ENCODE data around the gene TUBGCP6. TPM values are rescaled to one million over a fixed set of nuclear protein-coding genes. Genes with fewer than 3 reads are reported as not detected.

Gene TUBGCP6
- polyA plus RNA-seq, 1 donor from 2014 or later = 74.5 TPM

DNA sequence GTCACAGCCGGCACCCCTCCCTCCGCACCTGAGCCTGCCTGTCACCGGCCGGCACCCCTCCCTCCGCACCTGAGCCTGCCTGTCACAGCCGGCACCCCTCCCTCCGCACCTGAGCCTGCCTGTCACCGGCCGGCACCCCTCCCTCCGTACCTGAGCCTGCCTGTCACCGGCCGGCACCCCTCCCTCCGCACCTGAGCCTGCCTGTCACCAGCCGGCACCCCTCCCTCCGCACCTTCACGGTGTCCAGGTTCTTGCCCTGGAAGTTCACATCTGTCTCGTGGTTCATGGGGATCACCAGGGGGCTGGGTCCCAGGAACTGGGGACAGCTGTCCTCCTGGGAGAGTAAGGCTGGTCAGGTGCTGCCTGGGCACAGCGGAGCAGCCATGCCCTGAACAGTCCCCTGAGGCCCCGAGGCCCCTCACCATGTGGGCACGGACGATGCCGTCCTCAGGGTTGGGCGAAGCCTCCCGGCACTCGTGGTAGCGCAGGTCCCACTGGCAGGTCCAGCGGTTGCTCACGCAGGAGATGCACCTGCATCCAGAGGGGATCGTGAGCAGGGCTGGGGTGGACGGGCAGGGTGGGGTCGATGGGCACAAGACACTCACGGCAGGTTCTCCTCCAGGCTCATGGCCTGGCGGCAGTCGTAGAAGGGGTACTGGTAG, 40.9 kb upstream of the TUBGCP6 start:
- H2AFZ ChIP-seq (ENCODE audit: low read depth, low read length) = no peak overlapping the region
- no peaks in the 10 kb centered on the region for H3F3A ChIP-seq (ENCODE audit: insufficient read depth, low read length, poor library complexity, severe bottlenecking)
- H3K36me3 ChIP-seq (ENCODE audit: insufficient read depth, low read length) = no peaks in the 10 kb centered on the region
- no peak for TF ChIP-seq EP300 (conservative IDR thresholded peaks at IDR 0.05; ENCODE audit: poor library complexity, severe bottlenecking)
- no peak for TF ChIP-seq TAF1 (IDR thresholded peaks at IDR 0.05; ENCODE audit: low read depth)
- TF ChIP-seq POLR2AphosphoS5 (IDR thresholded peaks at IDR 0.05) = no peak
- TF ChIP-seq, protein P1, sequence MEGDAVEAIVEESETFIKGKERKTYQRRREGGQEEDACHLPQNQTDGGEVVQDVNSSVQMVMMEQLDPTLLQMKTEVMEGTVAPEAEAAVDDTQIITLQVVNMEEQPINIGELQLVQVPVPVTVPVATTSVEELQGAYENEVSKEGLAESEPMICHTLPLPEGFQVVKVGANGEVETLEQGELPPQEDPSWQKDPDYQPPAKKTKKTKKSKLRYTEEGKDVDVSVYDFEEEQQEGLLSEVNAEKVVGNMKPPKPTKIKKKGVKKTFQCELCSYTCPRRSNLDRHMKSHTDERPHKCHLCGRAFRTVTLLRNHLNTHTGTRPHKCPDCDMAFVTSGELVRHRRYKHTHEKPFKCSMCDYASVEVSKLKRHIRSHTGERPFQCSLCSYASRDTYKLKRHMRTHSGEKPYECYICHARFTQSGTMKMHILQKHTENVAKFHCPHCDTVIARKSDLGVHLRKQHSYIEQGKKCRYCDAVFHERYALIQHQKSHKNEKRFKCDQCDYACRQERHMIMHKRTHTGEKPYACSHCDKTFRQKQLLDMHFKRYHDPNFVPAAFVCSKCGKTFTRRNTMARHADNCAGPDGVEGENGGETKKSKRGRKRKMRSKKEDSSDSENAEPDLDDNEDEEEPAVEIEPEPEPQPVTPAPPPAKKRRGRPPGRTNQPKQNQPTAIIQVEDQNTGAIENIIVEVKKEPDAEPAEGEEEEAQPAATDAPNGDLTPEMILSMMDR (IDR thresholded peaks at IDR 0.05; ENCODE audit: poor library complexity, severe bottlenecking) = no peak
- TF ChIP-seq MXI1 (conservative IDR thresholded peaks at IDR 0.05; ENCODE audit: poor library complexity, severe bottlenecking) = no peak
- no peak for TF ChIP-seq EZH2 (IDR thresholded peaks at IDR 0.05; ENCODE audit: borderline replicate concordance, insufficient read depth, low read length, poor library complexity, severe bottlenecking)
- TF ChIP-seq RAD21 (conservative IDR thresholded peaks at IDR 0.05) = no peak
- TF ChIP-seq, protein P2, sequence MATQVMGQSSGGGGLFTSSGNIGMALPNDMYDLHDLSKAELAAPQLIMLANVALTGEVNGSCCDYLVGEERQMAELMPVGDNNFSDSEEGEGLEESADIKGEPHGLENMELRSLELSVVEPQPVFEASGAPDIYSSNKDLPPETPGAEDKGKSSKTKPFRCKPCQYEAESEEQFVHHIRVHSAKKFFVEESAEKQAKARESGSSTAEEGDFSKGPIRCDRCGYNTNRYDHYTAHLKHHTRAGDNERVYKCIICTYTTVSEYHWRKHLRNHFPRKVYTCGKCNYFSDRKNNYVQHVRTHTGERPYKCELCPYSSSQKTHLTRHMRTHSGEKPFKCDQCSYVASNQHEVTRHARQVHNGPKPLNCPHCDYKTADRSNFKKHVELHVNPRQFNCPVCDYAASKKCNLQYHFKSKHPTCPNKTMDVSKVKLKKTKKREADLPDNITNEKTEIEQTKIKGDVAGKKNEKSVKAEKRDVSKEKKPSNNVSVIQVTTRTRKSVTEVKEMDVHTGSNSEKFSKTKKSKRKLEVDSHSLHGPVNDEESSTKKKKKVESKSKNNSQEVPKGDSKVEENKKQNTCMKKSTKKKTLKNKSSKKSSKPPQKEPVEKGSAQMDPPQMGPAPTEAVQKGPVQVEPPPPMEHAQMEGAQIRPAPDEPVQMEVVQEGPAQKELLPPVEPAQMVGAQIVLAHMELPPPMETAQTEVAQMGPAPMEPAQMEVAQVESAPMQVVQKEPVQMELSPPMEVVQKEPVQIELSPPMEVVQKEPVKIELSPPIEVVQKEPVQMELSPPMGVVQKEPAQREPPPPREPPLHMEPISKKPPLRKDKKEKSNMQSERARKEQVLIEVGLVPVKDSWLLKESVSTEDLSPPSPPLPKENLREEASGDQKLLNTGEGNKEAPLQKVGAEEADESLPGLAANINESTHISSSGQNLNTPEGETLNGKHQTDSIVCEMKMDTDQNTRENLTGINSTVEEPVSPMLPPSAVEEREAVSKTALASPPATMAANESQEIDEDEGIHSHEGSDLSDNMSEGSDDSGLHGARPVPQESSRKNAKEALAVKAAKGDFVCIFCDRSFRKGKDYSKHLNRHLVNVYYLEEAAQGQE (IDR thresholded peaks at IDR 0.05; ENCODE audit: borderline replicate concordance) = no peak
- no peak for TF ChIP-seq SMC3 (conservative IDR thresholded peaks at IDR 0.05; ENCODE audit: poor library complexity)
- no peaks in the 10 kb centered on the region for H3K9me2 ChIP-seq (ENCODE audit: insufficient read depth, low read length)
- no peak overlapping the region for H3K27ac ChIP-seq (ENCODE audit: low read length)
- peaks cover 3% of the 10 kb centered on the region for H3K79me2 ChIP-seq (replicated peaks; ENCODE audit: insufficient read depth, low read length)
- no peaks in the 10 kb centered on the region for H3K9me3 ChIP-seq (ENCODE audit: low read length)
- H4K20me1 ChIP-seq (ENCODE audit: insufficient read depth) = no peaks in the 10 kb centered on the region
- H3K4me2 ChIP-seq (ENCODE audit: low read length) = no peak overlapping the region
- H3K9ac ChIP-seq (ENCODE audit: low read length) = no peak overlapping the region
- no peak overlapping the region for H3K4me3 ChIP-seq (ENCODE audit: low read length)
- H3K27me3 ChIP-seq (ENCODE audit: insufficient read depth, low read depth, low read length) = no peaks in the 10 kb centered on the region

DNA sequence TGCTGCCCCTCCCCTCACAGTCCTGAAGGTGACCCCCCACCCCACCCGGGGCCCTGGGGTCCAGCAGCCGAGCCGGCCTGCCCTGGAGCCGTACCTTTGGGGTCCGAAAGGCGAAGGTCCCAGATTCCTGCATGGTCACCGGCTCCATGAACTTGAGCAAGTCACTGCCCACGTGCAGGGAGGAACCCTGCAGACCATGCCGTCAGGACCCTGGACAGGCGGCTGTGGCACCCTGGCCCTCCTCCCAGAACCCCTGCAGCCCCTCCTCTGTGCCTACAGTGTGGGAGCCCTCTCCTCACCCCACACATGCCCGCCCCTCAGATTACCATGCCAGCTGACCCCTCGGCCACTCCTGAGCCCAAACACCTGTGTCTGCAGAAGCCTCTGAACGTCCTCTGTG, 39.7 kb upstream of the TUBGCP6 start:
- Histone ChIP-seq H4K20me1 (ENCODE audit: insufficient read depth) (no peaks in the 10 kb centered on the region), H3K27me3 (ENCODE audit: insufficient read depth, low read depth, low read length) (no peaks in the 10 kb centered on the region), H3K9me2 (ENCODE audit: insufficient read depth, low read length) (no peaks in the 10 kb centered on the region), H3K79me2 (replicated peaks; ENCODE audit: insufficient read depth, low read length) (peaks cover 3% of the 10 kb centered on the region), H3F3A (ENCODE audit: insufficient read depth, low read length, poor library complexity, severe bottlenecking) (no peaks in the 10 kb centered on the region), H3K36me3 (ENCODE audit: insufficient read depth, low read length) (no peaks in the 10 kb centered on the region), H3K9me3 (ENCODE audit: low read length) (no peaks in the 10 kb centered on the region), H3K4me3 (ENCODE audit: low read length) (no peak overlapping the region), H3K9ac (ENCODE audit: low read length) (no peak overlapping the region), H2AFZ (ENCODE audit: low read depth, low read length) (no peak overlapping the region), H3K4me2 (ENCODE audit: low read length) (no peak overlapping the region), H3K27ac (ENCODE audit: low read length) (no peak overlapping the region)
- TF ChIP-seq EZH2 (IDR thresholded peaks at IDR 0.05; ENCODE audit: borderline replicate concordance, insufficient read depth, low read length, poor library complexity, severe bottlenecking) = no peak
- TF ChIP-seq SMC3 (conservative IDR thresholded peaks at IDR 0.05; ENCODE audit: poor library complexity) = no peak
- no peak for TF ChIP-seq TAF1 (IDR thresholded peaks at IDR 0.05; ENCODE audit: low read depth)
- TF ChIP-seq, protein P2 (IDR thresholded peaks at IDR 0.05; ENCODE audit: borderline replicate concordance) = no peak
- TF ChIP-seq MXI1 (conservative IDR thresholded peaks at IDR 0.05; ENCODE audit: poor library complexity, severe bottlenecking) = no peak
- TF ChIP-seq, protein P1 (IDR thresholded peaks at IDR 0.05; ENCODE audit: poor library complexity, severe bottlenecking) = no peak
- TF ChIP-seq EP300 (conservative IDR thresholded peaks at IDR 0.05; ENCODE audit: poor library complexity, severe bottlenecking) = no peak
- TF ChIP-seq RAD21 (conservative IDR thresholded peaks at IDR 0.05) = no peak
- no peak for TF ChIP-seq POLR2AphosphoS5 (IDR thresholded peaks at IDR 0.05)

Measured in neural cell (in vitro differentiated cells).